ENCODE results near the gene COL5A1.

The COL5A1 gene

DNA sequence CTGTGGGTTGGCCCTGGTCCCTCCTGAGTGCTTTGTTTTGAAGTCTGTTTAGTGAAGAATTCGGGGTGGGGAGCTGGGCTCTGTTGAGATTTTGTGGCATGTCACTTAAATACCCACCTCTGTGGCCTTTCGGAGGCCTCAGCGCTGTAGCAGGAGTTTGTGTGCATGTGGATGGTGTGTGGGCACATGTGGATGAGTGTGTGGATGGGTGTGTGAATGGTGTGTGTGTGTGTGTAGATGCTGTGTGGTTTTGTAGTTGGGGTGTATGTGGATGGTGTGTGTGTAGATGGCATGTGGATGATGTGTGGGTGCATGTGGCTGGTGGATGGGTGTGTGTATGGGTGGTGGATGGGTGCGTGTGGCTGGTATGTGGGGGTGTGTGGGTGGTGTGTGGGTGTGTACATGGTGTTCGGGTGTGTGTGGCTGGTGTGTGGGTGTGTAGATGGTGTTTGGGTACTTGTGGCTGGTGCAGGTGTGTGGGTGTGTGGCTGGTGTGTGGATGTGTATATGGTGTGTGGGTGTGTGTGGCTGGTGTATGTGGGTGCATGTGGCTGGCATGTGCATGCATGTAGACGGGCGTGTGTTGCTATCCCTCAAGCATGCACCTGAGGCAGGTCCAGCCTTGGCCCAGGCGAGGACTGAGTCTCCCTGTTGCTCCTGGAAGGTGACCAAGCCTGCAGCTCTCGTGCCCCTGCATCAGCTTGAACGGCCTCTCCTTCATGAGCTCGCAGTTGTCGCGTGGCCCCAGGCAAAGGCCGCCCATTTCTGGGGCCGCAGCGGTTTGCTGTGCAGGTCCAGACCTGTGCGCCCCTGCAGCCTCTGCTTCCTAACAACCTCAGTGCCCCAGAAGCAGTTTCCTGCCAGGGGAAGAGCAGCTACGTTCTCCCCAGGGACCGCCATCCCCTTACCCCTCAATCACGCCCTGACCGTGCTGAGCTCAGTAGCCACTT lies 185.0 kb downstream of the COL5A1 start:
- TF ChIP-seq CTCF (IDR thresholded peaks at IDR 0.05; ENCODE audit: borderline replicate concordance, extremely low read depth, low read length, poor library complexity, severe bottlenecking) (no peak), EZH2 (IDR thresholded peaks at IDR 0.05; ENCODE audit: borderline replicate concordance, low read depth, low read length, severe bottlenecking) (no peak)
- Histone ChIP-seq H3K4me2 (ENCODE audit: insufficient read depth, low read length) (no peak overlapping the region), H4K20me1 (ENCODE audit: insufficient read depth, low read length) (no peaks in the 10 kb centered on the region), H3K9ac (ENCODE audit: low read depth, low read length) (no peak overlapping the region), H3K79me2 (ENCODE audit: insufficient read depth, low read length) (no peaks in the 10 kb centered on the region), H3K27ac (ENCODE audit: low read length) (no peak overlapping the region), H3K4me3 (ENCODE audit: low read depth in 1 of 2, low read length in 2 of 2) (no peak overlapping the region), H3K9me3 (ENCODE audit: insufficient read depth, low read length, severe bottlenecking) (no peaks in the 10 kb centered on the region), H2AFZ (ENCODE audit: low read depth, low read length) (no peak overlapping the region), H3K4me1 (ENCODE audit: insufficient read depth, low read length) (no peaks in the 10 kb centered on the region), H3K36me3 (ENCODE audit: insufficient read depth, low read length) (no peaks in the 10 kb centered on the region), H3K27me3 (ENCODE audit: insufficient read depth, low read length, poor library complexity) (no peaks in the 10 kb centered on the region)
- ATAC-seq (ENCODE audit: insufficient read depth, low read depth) (no peak), DNase-seq (no peak)

DNA sequence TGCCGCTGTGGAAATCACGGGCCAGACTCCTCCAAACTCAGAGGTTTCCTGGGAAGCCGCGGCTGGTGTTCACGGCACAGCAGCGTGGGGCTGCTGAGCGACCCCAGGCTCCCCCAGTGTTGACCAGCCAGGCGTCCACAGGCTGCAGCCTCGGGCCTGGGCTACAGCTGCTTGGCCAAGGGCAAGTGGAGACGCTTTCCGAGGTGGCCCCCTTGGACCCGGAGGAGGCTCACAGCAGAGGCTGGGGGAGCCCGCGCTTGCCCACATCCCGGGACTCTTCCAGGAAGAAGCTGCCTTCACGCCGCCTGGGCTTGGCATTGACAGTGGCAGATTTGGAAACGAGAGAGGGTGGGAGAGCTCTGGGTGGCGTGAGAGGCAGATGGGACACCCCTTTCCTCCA lies 186.0 kb downstream of the COL5A1 start:
- Histone ChIP-seq H3K9me3 (ENCODE audit: insufficient read depth, low read length, severe bottlenecking) (no peaks in the 10 kb centered on the region), H4K20me1 (ENCODE audit: insufficient read depth, low read length) (no peaks in the 10 kb centered on the region), H3K79me2 (ENCODE audit: insufficient read depth, low read length) (no peaks in the 10 kb centered on the region), H2AFZ (ENCODE audit: low read depth, low read length) (no peak overlapping the region), H3K27me3 (ENCODE audit: insufficient read depth, low read length, poor library complexity) (no peaks in the 10 kb centered on the region), H3K4me2 (ENCODE audit: insufficient read depth, low read length) (no peak overlapping the region), H3K36me3 (ENCODE audit: insufficient read depth, low read length) (no peaks in the 10 kb centered on the region), H3K4me1 (ENCODE audit: insufficient read depth, low read length) (no peaks in the 10 kb centered on the region), H3K27ac (ENCODE audit: low read length) (no peak overlapping the region), H3K9ac (ENCODE audit: low read depth, low read length) (no peak overlapping the region), H3K4me3 (ENCODE audit: low read depth in 1 of 2, low read length in 2 of 2) (no peak overlapping the region)
- ATAC-seq (ENCODE audit: insufficient read depth, low read depth) (no peak), DNase-seq (no peak)
- TF ChIP-seq EZH2 (IDR thresholded peaks at IDR 0.05; ENCODE audit: borderline replicate concordance, low read depth, low read length, severe bottlenecking) (no peak), CTCF (IDR thresholded peaks at IDR 0.05; ENCODE audit: borderline replicate concordance, extremely low read depth, low read length, poor library complexity, severe bottlenecking) (no peak)

DNA sequence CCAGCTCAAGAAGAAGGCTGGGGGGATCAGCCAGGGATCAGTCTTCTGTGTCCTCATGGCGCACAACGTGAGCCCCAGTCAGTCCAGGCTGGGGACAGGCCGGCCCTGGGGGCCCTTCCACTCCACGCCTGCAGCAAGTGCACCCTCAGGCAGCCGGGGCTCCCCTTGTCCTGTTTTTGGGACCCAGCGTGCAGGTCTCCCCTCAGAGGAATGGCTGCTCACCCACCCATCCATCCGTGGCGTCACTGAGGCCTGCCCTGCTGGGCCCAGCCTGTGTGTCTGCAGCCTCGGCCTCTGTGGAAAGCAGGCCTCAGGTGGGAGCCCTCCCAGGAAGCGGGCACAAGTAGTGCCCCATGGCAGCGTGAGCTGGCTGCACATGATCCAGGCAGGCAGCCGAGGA lies 186.4 kb downstream of the COL5A1 start:
- Histone ChIP-seq H3K27me3 (ENCODE audit: insufficient read depth, low read length, poor library complexity) (no peaks in the 10 kb centered on the region), H3K36me3 (ENCODE audit: insufficient read depth, low read length) (no peaks in the 10 kb centered on the region), H3K27ac (ENCODE audit: low read length) (no peak overlapping the region), H3K4me1 (ENCODE audit: insufficient read depth, low read length) (no peaks in the 10 kb centered on the region), H3K9me3 (ENCODE audit: insufficient read depth, low read length, severe bottlenecking) (no peaks in the 10 kb centered on the region), H2AFZ (ENCODE audit: low read depth, low read length) (no peak overlapping the region), H3K79me2 (ENCODE audit: insufficient read depth, low read length) (no peaks in the 10 kb centered on the region), H3K4me2 (ENCODE audit: insufficient read depth, low read length) (no peak overlapping the region), H3K9ac (ENCODE audit: low read depth, low read length) (no peak overlapping the region), H4K20me1 (ENCODE audit: insufficient read depth, low read length) (no peaks in the 10 kb centered on the region), H3K4me3 (ENCODE audit: low read depth in 1 of 2, low read length in 2 of 2) (no peak overlapping the region)
- ATAC-seq (ENCODE audit: insufficient read depth, low read depth), result no peak
- no peak for DNase-seq
- TF ChIP-seq CTCF (IDR thresholded peaks at IDR 0.05; ENCODE audit: borderline replicate concordance, extremely low read depth, low read length, poor library complexity, severe bottlenecking) (no peak), EZH2 (IDR thresholded peaks at IDR 0.05; ENCODE audit: borderline replicate concordance, low read depth, low read length, severe bottlenecking) (no peak)

Measured in DND-41 (cell line).